Peyer's patch (tissue), 4 donors: ENCODE data around the gene CLSTN1.

Experiments used
- CTCF ChIP-seq, 6 experiments: fragments of 450-650 bp in 4 of 6; fragments of 200-600 bp in 2 of 6; sonication (generic) in 1 of 6; IDR thresholded peaks; one replicate each; pipeline ENCODE4 v1.5.1; 2017 to 2019; ENCODE audit warnings: antibody characterized with exemption in 6 of 6, mild to moderate bottlenecking in 3 of 6, moderate library complexity in 1 of 6
- POLR2A ChIP-seq, 2 donors: fragments of 450-650 bp; IDR thresholded peaks; one replicate each; pipeline ENCODE4 v1.5.1; 2017; ENCODE audit warnings: antibody characterized with exemption in 2 of 2, mild to moderate bottlenecking in 2 of 2, moderate library complexity in 2 of 2

DNA sequence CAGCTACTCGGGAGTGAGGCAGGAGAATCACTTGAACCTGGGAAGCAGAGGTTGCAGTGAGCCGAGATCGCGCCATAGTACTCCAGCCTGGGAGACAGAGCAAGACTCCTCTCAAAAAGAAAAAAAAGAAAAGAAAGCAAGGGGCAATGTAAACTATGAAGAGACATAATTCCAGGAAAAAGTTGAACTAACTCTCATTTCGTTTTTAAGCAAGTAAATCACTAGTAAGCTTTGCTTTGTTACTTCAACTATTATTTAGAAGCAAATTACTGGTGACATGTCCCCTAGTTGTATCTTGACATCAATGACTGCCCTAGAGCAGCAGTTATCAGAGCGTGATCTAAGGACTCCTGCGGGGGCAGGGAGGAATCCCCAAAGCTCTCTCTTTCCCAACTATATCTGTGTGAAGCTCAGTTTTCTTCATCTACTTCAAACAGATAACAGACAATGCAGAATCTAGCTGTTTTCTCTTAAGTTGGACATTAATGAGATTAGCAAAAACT is 18.7 kb downstream of the CLSTN1 start:
- TF ChIP-seq CTCF (IDR thresholded peaks at IDR 0.05), result no peak
- no peak for TF ChIP-seq POLR2A (IDR thresholded peaks at IDR 0.05)
